ENCODE data around the gene SLC35F3. TPM values are rescaled to one million over a fixed set of nuclear protein-coding genes. Genes with fewer than 3 reads are reported as not detected.

Gene SLC35F3
- total and polyA plus RNA-seq, 9 of the 15 experiments (the other 6 are each of a cell fraction or from before 2014, with no cell fraction given): 0.04 to 0.07 (median 0.04) TPM; not detected in 6

GRCh38 chr1:234244482-234244881 lies 340.0 kb downstream of the SLC35F3 start:
- H4K20me1 ChIP-seq (replicated peaks; ENCODE audit: control insufficient read depth, insufficient read depth, low read length): no peaks in the 10 kb centered on the region
- no peaks in the 10 kb centered on the region for H3K9me3 ChIP-seq (replicated peaks; ENCODE audit: control insufficient read depth, insufficient read depth, low read depth, low read length)
- DNase-seq (ENCODE audit: extremely low read depth in 1 of 4, low spot score in 3 of 4): no peak
- no peak overlapping the region for H3K27ac ChIP-seq (ENCODE audit: extremely low read depth, low read depth, low read length)
- no peaks in the 10 kb centered on the region for H3K36me3 ChIP-seq (ENCODE audit: control insufficient read depth, insufficient read depth, low read length)
- no TSS peak for BruUV-seq (replicated peaks)
- H3K4me2 ChIP-seq (ENCODE audit: insufficient read depth, low read length): no peak overlapping the region
- H3K9ac ChIP-seq (ENCODE audit: insufficient read depth in 1 of 2, low read depth in 2 of 2, low read length in 2 of 2): no peak overlapping the region
- H3K9me1 ChIP-seq (ENCODE audit: control insufficient read depth, insufficient read depth, low read length): no peaks in the 10 kb centered on the region
- intact Hi-C loops (cut with micrococcal nuclease) (no loop called here), in situ Hi-C loops (cut with MboI) (no loop called here)
- peaks cover 0 to 14% of the 10 kb centered on the region in 2 experiments; a peak in 2 of 5 replicates for H3K27me3 ChIP-seq (ENCODE audit: control insufficient read depth in 2 of 2, insufficient read depth in 2 of 2, low read length in 2 of 2)
- no peaks in the 10 kb centered on the region for H3K79me2 ChIP-seq (ENCODE audit: control insufficient read depth, insufficient read depth, low read length)
- no peaks in the 10 kb centered on the region for H3K4me1 ChIP-seq (replicated peaks in 1 of 2; ENCODE audit: control insufficient read depth in 2 of 2, insufficient read depth in 2 of 2, low read length in 2 of 2)
- H2AFZ ChIP-seq (ENCODE audit: low read depth, low read length): no peak overlapping the region
- no peak for TF ChIP-seq HNRNPK (IDR thresholded peaks at IDR 0.05; ENCODE audit: low read depth, low read length, poor library complexity, severe bottlenecking)
- TF ChIP-seq RBM25 (IDR thresholded peaks at IDR 0.05; ENCODE audit: low read depth, low read length, severe bottlenecking): no peak
- no peak for TF ChIP-seq HDAC8 (tag; IDR thresholded peaks at IDR 0.05)
- TF ChIP-seq TAF7 (tag; IDR thresholded peaks at IDR 0.05): no peak
- no peak for TF ChIP-seq ZNF12 (CRISPR knock-in tag; IDR thresholded peaks at IDR 0.05)
- TF ChIP-seq FOXO4 (CRISPR knock-in tag; IDR thresholded peaks at IDR 0.05): no peak
- TF ChIP-seq ASH1L (IDR thresholded peaks at IDR 0.05; ENCODE audit: borderline replicate concordance, low read depth, partially characterized antibody): no peak
- no peak for TF ChIP-seq GABPA (tag; conservative IDR thresholded peaks at IDR 0.05; ENCODE audit: low read depth)
- TF ChIP-seq RBFOX2 (IDR thresholded peaks at IDR 0.05; ENCODE audit: low read depth, low read length): no peak
- no peak for TF ChIP-seq HMG20A (CRISPR knock-in tag; conservative IDR thresholded peaks at IDR 0.05)
- no peak for ATAC-seq
- ChIA-PET CTCF (ENCODE audit: low intra/inter-chr PET ratio) (no interaction called here), POLR2A (no interaction called here)
- H3K4me3 ChIP-seq: no peak overlapping the region
- FAIRE-seq: no peak

Measured in K562 (cell line).